DOHH2 (cell line): ENCODE measurements around the gene MORC1.

ENCODE experiments used
- EZH2phosphoT487 ChIP-seq: fragments of 200-600 bp; sonication (generic); IDR thresholded peaks from 2 replicates; pipeline ENCODE4 v1.6.1; 2017; ENCODE audit warnings: borderline replicate concordance, mild to moderate bottlenecking, antibody characterized with exemption, low read length, moderate library complexity, mixed read lengths
- TF ChIP-seq, protein P1 (sequence below): fragments of 200-600 bp; sonication (generic); IDR thresholded peaks from one replicate; pipeline ENCODE4 v1.5.1; 2014; ENCODE audit warnings: antibody characterized with exemption, mild to moderate bottlenecking, low read depth, low read length; ENCODE audit not compliant: poor library complexity, severe bottlenecking

DNA sequence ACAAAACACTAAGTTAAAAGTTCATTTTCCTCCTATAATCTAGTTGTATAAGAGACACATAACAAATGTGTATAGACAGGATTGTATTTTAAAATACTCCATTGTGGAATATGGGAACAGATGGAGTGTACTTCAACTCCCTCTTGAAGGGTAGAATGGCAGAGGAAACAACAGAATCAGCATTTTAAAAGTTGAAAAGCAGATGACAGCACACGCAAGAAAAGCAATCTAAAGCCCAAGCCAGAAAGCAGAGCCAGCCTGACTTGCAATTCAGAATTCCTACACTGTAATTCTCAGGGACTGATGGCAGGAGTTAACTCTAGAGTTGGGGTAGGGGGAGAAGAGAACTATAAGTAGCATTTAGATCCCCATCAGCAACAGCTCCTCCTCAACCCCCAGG lies 22.8 kb downstream of the MORC1 start:
- TF ChIP-seq, protein P1, sequence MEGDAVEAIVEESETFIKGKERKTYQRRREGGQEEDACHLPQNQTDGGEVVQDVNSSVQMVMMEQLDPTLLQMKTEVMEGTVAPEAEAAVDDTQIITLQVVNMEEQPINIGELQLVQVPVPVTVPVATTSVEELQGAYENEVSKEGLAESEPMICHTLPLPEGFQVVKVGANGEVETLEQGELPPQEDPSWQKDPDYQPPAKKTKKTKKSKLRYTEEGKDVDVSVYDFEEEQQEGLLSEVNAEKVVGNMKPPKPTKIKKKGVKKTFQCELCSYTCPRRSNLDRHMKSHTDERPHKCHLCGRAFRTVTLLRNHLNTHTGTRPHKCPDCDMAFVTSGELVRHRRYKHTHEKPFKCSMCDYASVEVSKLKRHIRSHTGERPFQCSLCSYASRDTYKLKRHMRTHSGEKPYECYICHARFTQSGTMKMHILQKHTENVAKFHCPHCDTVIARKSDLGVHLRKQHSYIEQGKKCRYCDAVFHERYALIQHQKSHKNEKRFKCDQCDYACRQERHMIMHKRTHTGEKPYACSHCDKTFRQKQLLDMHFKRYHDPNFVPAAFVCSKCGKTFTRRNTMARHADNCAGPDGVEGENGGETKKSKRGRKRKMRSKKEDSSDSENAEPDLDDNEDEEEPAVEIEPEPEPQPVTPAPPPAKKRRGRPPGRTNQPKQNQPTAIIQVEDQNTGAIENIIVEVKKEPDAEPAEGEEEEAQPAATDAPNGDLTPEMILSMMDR: no peak
- TF ChIP-seq EZH2phosphoT487: no peak
